Measurements from ENCODE around the gene DDIAS. TPM values are rescaled to one million over a fixed set of nuclear protein-coding genes. Genes with fewer than 3 reads are reported as not detected.
"Not testable (repeated sequence)": the region's sequence is repeated elsewhere in the genome, so short reads cannot be mapped to it uniquely, and the experiment has no call there.

Gene DDIAS
- 1 to 10 TPM in 3 of 4 donors, under 1 TPM in 1; 0.67 to 2.1 (median 1.1) TPM for total RNA-seq

GRCh38 chr11:82901165-82901921 lies at the start of gene DDIAS:
TSS of gene DDIAS (plus strand) at chr11:82901736. CDS start at chr11:82914739, 13,003 bp downstream.
- H3K4me3 ChIP-seq: peak within 1 kb of the TSS; percentile 66 to 94 (median 82)
- H3K27ac ChIP-seq: peak within 1 kb of the TSS; percentile 90 to 96 (median 94)
- in situ Hi-C loops (cut with MboI; ENCODE audit: low sequenced_read_pairs in 4 of 4) (loop anchor here (10.0 to 25.0 kb wide), 5 partner anchors 173 to 353 kb away; partner anchors contain the start of genes ANKRD42 (in 2 of the 4) and RAB30 (in 1 of the 4)), intact Hi-C loops (cut with DNase I; ENCODE audit: low total_unique reads) (loop anchor here (1.0 to 10.0 kb wide), 6 partner anchors 96 to 385 kb away; partner anchors contain the start of genes ANKRD42, CCDC90B and RAB30)
- H3K4me1 ChIP-seq: peaks cover 21 to 32% of the 10 kb centered on the region in 2 donors
- TF ChIP-seq CTCF (IDR thresholded peaks at IDR 0.05 in 4 of 5, conservative IDR thresholded peaks at IDR 0.05 in 1 of 5) (peak in 1 of 5 experiments; percentile 18), POLR2A (IDR thresholded peaks at IDR 0.05) (peak; percentile 77 to 84)
- no peaks in the 10 kb centered on the region for H3K27me3 ChIP-seq
- DNase-seq: peak; percentile 90 to 94
- no peaks in the 10 kb centered on the region for H3K36me3 ChIP-seq
- peak; percentile 92 to 93 for ATAC-seq
- H3K9me3 ChIP-seq: no peaks in the 10 kb centered on the region

- in situ Hi-C loops (cut with MboI; ENCODE audit: low sequenced_read_pairs in 4 of 4) (loop anchor here in 1 of 4 donors (25.0 kb wide), 1 partner anchor 958 kb away; no protein-coding TSS in a partner anchor), intact Hi-C loops (cut with DNase I; ENCODE audit: low total_unique reads) (no loop called here)
- Histone ChIP-seq H3K27ac (no peak overlapping the region), H3K4me3 (no peak overlapping the region), H3K9me3 (no peaks in the 10 kb centered on the region), H3K27me3 (no peaks in the 10 kb centered on the region), H3K4me1 (peaks cover 0 to 10% of the 10 kb centered on the region in 2 donors), H3K36me3 (peaks cover 0 to 10% of the 10 kb centered on the region in 2 donors)
- no peak for ATAC-seq
- no peak for DNase-seq
- no peak for TF ChIP-seq POLR2A (IDR thresholded peaks at IDR 0.05)
Measured at GRCh38 chr11:82854242-82854641, 47.3 kb upstream of the DDIAS start.

- H3K36me3 ChIP-seq; H3K27ac ChIP-seq; H3K9me3 ChIP-seq; H3K4me1 ChIP-seq; ATAC-seq; DNase-seq; H3K27me3 ChIP-seq; H3K4me3 ChIP-seq; intact Hi-C loops (cut with DNase I; ENCODE audit: low total_unique reads): not testable (repeated sequence)
- in situ Hi-C loops (cut with MboI; ENCODE audit: low sequenced_read_pairs in 4 of 4): loop anchor here in 1 of 4 donors (25.0 kb wide), 1 partner anchor 957 kb away; no protein-coding TSS in a partner anchor
Measured at GRCh38 chr11:82854916-82855315, 46.6 kb upstream of the DDIAS start.

GRCh38 chr11:82855616-82856015 lies 45.9 kb upstream of the DDIAS start:
- ATAC-seq (no peak), DNase-seq (no peak)
- no peaks in the 10 kb centered on the region for H3K36me3 ChIP-seq
- intact Hi-C loops (cut with DNase I; ENCODE audit: low total_unique reads) (no loop called here), in situ Hi-C loops (cut with MboI; ENCODE audit: low sequenced_read_pairs in 4 of 4) (loop anchor here in 1 of 4 donors (25.0 kb wide), 1 partner anchor 957 kb away; no protein-coding TSS in a partner anchor)
- no peaks in the 10 kb centered on the region for H3K27me3 ChIP-seq
- H3K4me3 ChIP-seq: no peak overlapping the region
- peaks cover 0 to 10% of the 10 kb centered on the region in 2 donors for H3K4me1 ChIP-seq
- H3K27ac ChIP-seq: no peak overlapping the region
- no peak for TF ChIP-seq CTCF (IDR thresholded peaks at IDR 0.05 in 4 of 5, conservative IDR thresholded peaks at IDR 0.05 in 1 of 5)
- TF ChIP-seq POLR2A (IDR thresholded peaks at IDR 0.05): no peak
- no peaks in the 10 kb centered on the region for H3K9me3 ChIP-seq

- Histone ChIP-seq H3K27me3 (no peaks in the 10 kb centered on the region), H3K4me1 (peaks cover 0 to 10% of the 10 kb centered on the region in 2 donors), H3K27ac (no peak overlapping the region), H3K36me3 (no peaks in the 10 kb centered on the region), H3K9me3 (no peaks in the 10 kb centered on the region), H3K4me3 (no peak overlapping the region)
- in situ Hi-C loops (cut with MboI; ENCODE audit: low sequenced_read_pairs in 4 of 4): loop anchor here in 1 of 4 donors (25.0 kb wide), 1 partner anchor 955 kb away; no protein-coding TSS in a partner anchor
- DNase-seq: no peak
- TF ChIP-seq CTCF (IDR thresholded peaks at IDR 0.05 in 4 of 5, conservative IDR thresholded peaks at IDR 0.05 in 1 of 5) (no peak), POLR2A (IDR thresholded peaks at IDR 0.05) (no peak)
- intact Hi-C loops (cut with DNase I; ENCODE audit: low total_unique reads): no loop called here
- no peak for ATAC-seq
Measured at GRCh38 chr11:82857145-82857544, 44.4 kb upstream of the DDIAS start.

Measured in gastrocnemius medialis (tissue), 4 donors.